ENCODE data around the gene RAI14. TPM values are rescaled to one million over a fixed set of nuclear protein-coding genes. Genes with fewer than 3 reads are reported as not detected.

The RAI14 gene
- total RNA-seq, 4 donors from 2014 or later = 26.9 to 40.4 (median 32.1) TPM

GRCh38 chr5:34673463-34674125, 17.5 kb downstream of the RAI14 start:
- no peak overlapping the region for H3K4me3 ChIP-seq (ENCODE audit: low read depth, poor library complexity, severe bottlenecking)
- intact Hi-C loops (cut with DNase I; ENCODE audit: low total_unique reads) = no loop called here
- DNase-seq (ENCODE audit: low spot score in 2 of 2) = no peak
- 78 to 79% methylated on average over 4 of the region's 4 CpGs for WGBS, 2 donors
- TF ChIP-seq CTCF (IDR thresholded peaks at IDR 0.05) (no peak), POLR2A (IDR thresholded peaks at IDR 0.05) (no peak)

- WGBS, 2 donors = 43 to 53% methylated on average over 3 of the region's 3 CpGs
- H3K4me3 ChIP-seq (ENCODE audit: low read depth, poor library complexity, severe bottlenecking) = no peak overlapping the region
- TF ChIP-seq CTCF (IDR thresholded peaks at IDR 0.05) = no peak
- TF ChIP-seq POLR2A (IDR thresholded peaks at IDR 0.05) = no peak
- intact Hi-C loops (cut with DNase I; ENCODE audit: low total_unique reads) = no loop called here
- DNase-seq (ENCODE audit: low spot score in 2 of 2) = no peak
Observed at GRCh38 chr5:34674187-34674586, 18.1 kb downstream of the RAI14 start.

GRCh38 chr5:34675857-34676256, 19.7 kb downstream of the RAI14 start:
- TF ChIP-seq CTCF (IDR thresholded peaks at IDR 0.05) = no peak
- intact Hi-C loops (cut with DNase I; ENCODE audit: low total_unique reads) = no loop called here
- WGBS, 2 donors = 90 to 92% methylated on average over 3 of the region's 3 CpGs
- no peak for DNase-seq (ENCODE audit: low spot score in 2 of 2)
- no peak overlapping the region for H3K4me3 ChIP-seq (ENCODE audit: low read depth, poor library complexity, severe bottlenecking)

GRCh38 chr5:34676416-34676815, 20.3 kb downstream of the RAI14 start:
- intact Hi-C loops (cut with DNase I; ENCODE audit: low total_unique reads) = no loop called here
- 31 to 40% methylated on average over 4 of the region's 4 CpGs for WGBS, 2 donors
- DNase-seq (ENCODE audit: low spot score in 2 of 2) = no peak
- no peak overlapping the region for H3K4me3 ChIP-seq (ENCODE audit: low read depth, poor library complexity, severe bottlenecking)
- no peak for TF ChIP-seq POLR2A (IDR thresholded peaks at IDR 0.05)
- TF ChIP-seq CTCF (IDR thresholded peaks at IDR 0.05) = no peak

- no peak for DNase-seq (ENCODE audit: low spot score in 2 of 2)
- no peak for TF ChIP-seq POLR2A (IDR thresholded peaks at IDR 0.05)
- TF ChIP-seq CTCF (IDR thresholded peaks at IDR 0.05) = no peak
- 92 to 100% methylated on average over 3 of the region's 3 CpGs for WGBS, 2 donors
- intact Hi-C loops (cut with DNase I; ENCODE audit: low total_unique reads) = no loop called here
- H3K4me3 ChIP-seq (ENCODE audit: low read depth, poor library complexity, severe bottlenecking) = no peak overlapping the region
Observed at GRCh38 chr5:34677428-34677827, 21.3 kb downstream of the RAI14 start.

GRCh38 chr5:34680896-34681295, 24.8 kb downstream of the RAI14 start:
- intact Hi-C loops (cut with DNase I; ENCODE audit: low total_unique reads) = no loop called here
- 53 to 56% methylated on average over 2 of the region's 2 CpGs for WGBS, 2 donors

More at GRCh38 chr5:34680896-34681295, 24.8 kb downstream of the RAI14 start:
- TF ChIP-seq POLR2A (IDR thresholded peaks at IDR 0.05) = no peak
- TF ChIP-seq CTCF (IDR thresholded peaks at IDR 0.05) = no peak
- no peak for DNase-seq (ENCODE audit: low spot score in 2 of 2)
- H3K4me3 ChIP-seq (ENCODE audit: low read depth, poor library complexity, severe bottlenecking) = no peak overlapping the region

All from lower leg skin (tissue), 4 donors.